K562 (cell line): ENCODE measurements around the gene MYO5C. TPM values are rescaled to one million over a fixed set of nuclear protein-coding genes. Genes with fewer than 3 reads are reported as not detected.

Experiments
- ATAC-seq: fragments of 200-7000 bp; cut with Tn5 transposase; 3 replicates; pipeline ENCODE4 v1.9.1; 2020; ENCODE audit warnings: moderate library complexity
- BruUV-seq: library from RNA; stranded (reverse); fragments of 400-500 nt; replicated peaks from 2 replicates; lab custom pipeline; 2021; lab: Mats Ljungman, UMichigan
- CTCF ChIA-PET: fragments of 300-600 bp; formaldehyde crosslinking; extraction: SDS; loops from one replicate; lab custom pipeline; 2021; ENCODE audit warnings: low intra/inter-chr PET ratio; lab: Yijun Ruan, JAX
- POLR2A ChIA-PET: fragments of 300-600, 350-650 bp; sonication (Branson Sonifier 250); formaldehyde crosslinking; extraction: SDS; loops from one replicate; lab custom pipeline; 2021; ENCODE audit warnings: antibody characterized with exemption, inconsistent platforms; lab: Yijun Ruan, JAX
- DNase-seq, 4 experiments: peaks; one replicate each; pipeline versions ENCODE4 v3.0.0 to v3.0.0-alpha.2; 2011 to 2018; ENCODE audit warnings: low spot score in 3 of 4, mixed read lengths in 3 of 4; ENCODE audit errors: extremely low read depth in 1 of 4
- FAIRE-seq: peaks from 2 replicates; lab custom pipeline; 2011; peaks lifted over from hg19 to GRCh38; lab: Jason Lieb, UNC
- H2AFZ ChIP-seq: 2 replicates; pipeline ENCODE4 v1.6.0; 2011; ENCODE audit warnings: low read depth, low read length, control low read depth, inconsistent platforms
- H3K27ac ChIP-seq: fragments of 200-600 bp; 3 replicates; pipeline ENCODE4 v1.8.0; 2011; ENCODE audit warnings: low read depth, mild to moderate bottlenecking, control low read depth, inconsistent platforms, low read length, moderate library complexity, mixed read lengths; ENCODE audit errors: extremely low read depth
- H3K27me3 ChIP-seq, 2 experiments: fragments of 300-600 bp in 1 of 2; 2 replicates in 1 of 2; 3 replicates in 1 of 2; pipeline versions ENCODE4 v1.6.0 to v1.8.0; 2011; ENCODE audit warnings: inconsistent platforms in 2 of 2, low read length in 2 of 2, mild to moderate bottlenecking in 1 of 2, mixed read lengths in 1 of 2, moderate library complexity in 1 of 2; ENCODE audit not compliant: control insufficient read depth in 2 of 2, insufficient read depth in 2 of 2
- H3K36me3 ChIP-seq: fragments of 300-600 bp; 3 replicates; pipeline ENCODE4 v1.8.0; 2011; ENCODE audit warnings: mild to moderate bottlenecking, low read length, inconsistent platforms; ENCODE audit not compliant: control insufficient read depth, insufficient read depth
- H3K4me1 ChIP-seq, 2 experiments: fragments of 200-600 bp in 1 of 2; replicated peaks in 1 of 2; 2 replicates in 1 of 2; 3 replicates in 1 of 2; pipeline versions ENCODE4 v1.5.1 to v1.8.0; 2011; ENCODE audit warnings: inconsistent platforms in 2 of 2, low read length in 2 of 2, mild to moderate bottlenecking in 1 of 2, mixed read lengths in 1 of 2, moderate library complexity in 1 of 2; ENCODE audit not compliant: control insufficient read depth in 2 of 2, insufficient read depth in 2 of 2
- H3K4me2 ChIP-seq: 2 replicates; pipeline ENCODE4 v1.6.1; 2011; ENCODE audit warnings: low read length, control low read depth, inconsistent platforms, mixed read lengths; ENCODE audit not compliant: insufficient read depth
- H3K4me3 ChIP-seq: fragments of 200-600 bp; sonication (generic), shearing (Covaris generic); 2 replicates; pipeline ENCODE4 v1.5.1; 2016; ENCODE audit warnings: control low read depth, inconsistent platforms
- H3K79me2 ChIP-seq: fragments of 200-600 bp; 3 replicates; pipeline ENCODE4 v1.8.0; 2011; ENCODE audit warnings: low read length, inconsistent platforms; ENCODE audit not compliant: control insufficient read depth, insufficient read depth
- H3K9ac ChIP-seq, 2 experiments: 2 replicates each; pipeline versions ENCODE4 v1.6.0 to v1.6.1; 2011; ENCODE audit warnings: low read depth in 2 of 2, low read length in 2 of 2, control low read depth in 1 of 2, inconsistent platforms in 1 of 2, mild to moderate bottlenecking in 1 of 2, mixed read lengths in 1 of 2; ENCODE audit not compliant: insufficient read depth in 1 of 2
- H3K9me1 ChIP-seq: one replicate; pipeline ENCODE4 v1.6.0; 2011; ENCODE audit warnings: inconsistent platforms, mild to moderate bottlenecking, low read length, moderate library complexity; ENCODE audit not compliant: control insufficient read depth, insufficient read depth
- H3K9me3 ChIP-seq: replicated peaks from 2 replicates; pipeline ENCODE4 v1.5.1; 2011; ENCODE audit warnings: low read depth, low read length, inconsistent platforms; ENCODE audit not compliant: control insufficient read depth, insufficient read depth
- H4K20me1 ChIP-seq: replicated peaks from 2 replicates; pipeline ENCODE4 v1.6.1; 2011; ENCODE audit warnings: low read length, inconsistent platforms, mixed read lengths; ENCODE audit not compliant: control insufficient read depth, insufficient read depth
- C11orf30 ChIP-seq: fragments of 450-650 bp; IDR thresholded peaks from 2 replicates; pipeline ENCODE4 v1.6.1; 2016; ENCODE audit warnings: low read depth, mild to moderate bottlenecking
- MCM5 ChIP-seq: fragments of 450-650 bp; IDR thresholded peaks from 2 replicates; pipeline ENCODE4 v1.6.1; 2016; ENCODE audit warnings: low read depth
- NCOA2 ChIP-seq, 2 experiments: fragments of 450-650 bp; IDR thresholded peaks; 2 replicates each; pipeline ENCODE4 v1.6.1; 2018; ENCODE audit warnings: mild to moderate bottlenecking in 2 of 2, moderate library complexity in 1 of 2; ENCODE audit not compliant: partially characterized antibody in 2 of 2
- NKRF ChIP-seq: fragments of 450-650 bp; IDR thresholded peaks from 2 replicates; pipeline ENCODE4 v1.6.1; 2016; ENCODE audit warnings: borderline replicate concordance
- SMARCC2 ChIP-seq: fragments of 450-650 bp; IDR thresholded peaks from 2 replicates; pipeline ENCODE4 v1.6.1; 2017; ENCODE audit warnings: antibody characterized with exemption, moderate library complexity, mild to moderate bottlenecking, low read depth
- WHSC1 ChIP-seq: IDR thresholded peaks from one replicate; pipeline ENCODE4 v1.6.1; 2012; ENCODE audit warnings: low read length, control low read depth, inconsistent platforms
- ZNF175 ChIP-seq: fragments of 200-800 bp; sonication (Bioruptor generic); IDR thresholded peaks from 2 replicates; pipeline ENCODE4 v1.6.1; 2016; ENCODE audit warnings: low read depth, mild to moderate bottlenecking, missing genetic modification characterization, missing compliant biosample characterization
- ZNF197 ChIP-seq: fragments of 200-800 bp; sonication (Bioruptor generic); IDR thresholded peaks from 2 replicates; pipeline ENCODE4 v1.6.1; 2016; ENCODE audit warnings: low read depth, missing genetic modification characterization, missing compliant biosample characterization
- ZNF277 ChIP-seq: fragments of 250-450 bp; sonication (Bioruptor Pico); IDR thresholded peaks from 2 replicates; pipeline ENCODE4 v1.8.0; 2022; ENCODE audit warnings: inconsistent platforms, mild to moderate bottlenecking, moderate library complexity, borderline replicate concordance
- WGBS: fragments of 100-300 bp; shearing (Covaris generic); methylation state at CpG from one replicate; pipeline ENCODE4 v1.1.6; 2016; ENCODE audit warnings: low coverage, mixed read lengths; ENCODE audit not compliant: insufficient coverage; ENCODE audit errors: missing lambda C conversion rate; 5-methylcytosine and 5-hydroxymethylcytosine counted together
- in situ Hi-C: fragments of 300-500 bp; cut with MboI; formaldehyde crosslinking; loops from 4 replicates; pipeline ENCODE4 v1.15.0; 2018; ENCODE audit warnings: inconsistent platforms, mixed read lengths
- intact Hi-C: fragments of 100-400 bp; cut with micrococcal nuclease; formaldehyde crosslinking; loops from 2 replicates; pipeline ENCODE4 v1.14.2; 2022
- polyA plus RNA-seq, 8 experiments: library from polyadenylated mRNA; depleted of rRNA in 4 of 8; stranded (reverse) in 5 of 8; unstranded in 3 of 8; fragments of >200 nt; fragmentation: Nextera tagmentation in 2 of 8; fragmentation: Illumina TruSeq in 1 of 8; extraction: Ambion mirVana in 2 of 8; extraction: Trizol in 1 of 8; gene quantifications; 2 replicates each; pipeline versions ENCODE4 v1.2.1 to v1.2.3, GENCODE V29; 2011 to 2014; ENCODE audit warnings: inconsistent platforms in 1 of 8, missing spikeins in 1 of 8
- total RNA-seq, 7 experiments: library from RNA; depleted of rRNA in 6 of 7; stranded (reverse); fragments of >200 nt in 6 of 7; fragmentation: Illumina TruSeq in 2 of 7; extraction: Trizol in 2 of 7; gene quantifications; 2 replicates each; pipeline versions ENCODE4 v1.2.1 to v1.2.3, GENCODE V29; 2011 to 2021; ENCODE audit warnings: low replicate concordance in 1 of 7

The MYO5C gene
- total and polyA plus RNA-seq, 9 of the 15 experiments (the other 6 are each of a cell fraction or from before 2014, with no cell fraction given) = 0.01 to 0.24 TPM; not detected in 7

GRCh38 chr15:52283281-52283680 lies 12.3 kb downstream of the MYO5C start:
- H3K36me3 ChIP-seq = no peaks in the 10 kb centered on the region
- in situ Hi-C loops = no loop called here
- H2AFZ ChIP-seq = no peak overlapping the region
- no peak overlapping the region for H3K9ac ChIP-seq
- intact Hi-C loops = no loop called here
- no peaks in the 10 kb centered on the region for H3K9me1 ChIP-seq
- no peaks in the 10 kb centered on the region for H3K4me1 ChIP-seq
- no peaks in the 10 kb centered on the region for H3K79me2 ChIP-seq
- DNase-seq (no peak), FAIRE-seq (no peak), ATAC-seq (no peak)
- H3K4me2 ChIP-seq = no peak overlapping the region
- no peak overlapping the region for H3K4me3 ChIP-seq
- no peaks in the 10 kb centered on the region for H3K9me3 ChIP-seq
- H4K20me1 ChIP-seq = no peaks in the 10 kb centered on the region
- H3K27me3 ChIP-seq = peaks cover 5 to 61% of the 10 kb centered on the region in 2 experiments; a peak in 4 of 5 replicates
- no peak overlapping the region for H3K27ac ChIP-seq
- WGBS = 3% methylated on average over 6 of the region's 6 CpGs
- POLR2A ChIA-PET = no interaction called here
- BruUV-seq = no TSS peak
- CTCF ChIA-PET = no interaction called here
- TF ChIP-seq C11orf30 = no peak
- no peak for TF ChIP-seq SMARCC2
- TF ChIP-seq ZNF277 (CRISPR knock-in tag) = no peak
- no peak for TF ChIP-seq WHSC1
- TF ChIP-seq MCM5 = no peak
- TF ChIP-seq NCOA2 (IDR thresholded peaks at IDR 0.05; ENCODE audit: partially characterized antibody in 2 of 2) = no peak
- no peak for TF ChIP-seq NKRF
- no peak for TF ChIP-seq ZNF197
- TF ChIP-seq ZNF175 (CRISPR knock-in tag) = no peak
